Stimulated activated memory B cell treated with anti-CD40 and anti-IgM and Interleukin-4, amounts not matched to agents 10 μg/mL and 1 μg/mL and 100 μg/mL, for 72 hours (primary cell): ENCODE data around the gene IFT22.
"Not testable (repeated sequence)": the region's sequence is repeated elsewhere in the genome, so short reads cannot be mapped to it uniquely, and the experiment has no call there.

Experiments
- ATAC-seq: fragments of 150-1000 bp; cut with Tn5 transposase; 2 replicates; pipeline ENCODE4 v1.10.0; 2021
- H3K27ac Mint-ChIP-seq: one replicate; pipeline ENCODE4 v1.8.0; 2022; ENCODE audit warnings: mild to moderate bottlenecking, mixed read lengths
- H3K27me3 Mint-ChIP-seq: one replicate; pipeline ENCODE4 v1.8.0; 2022; ENCODE audit warnings: mixed read lengths
- H3K36me3 Mint-ChIP-seq: one replicate; pipeline ENCODE4 v1.8.0; 2022; ENCODE audit warnings: mixed read lengths
- H3K4me1 Mint-ChIP-seq: one replicate; pipeline ENCODE4 v1.8.0; 2022; ENCODE audit warnings: mixed read lengths
- H3K4me3 Mint-ChIP-seq: one replicate; pipeline ENCODE4 v1.8.0; 2022; ENCODE audit warnings: mild to moderate bottlenecking, moderate library complexity, mixed read lengths
- H3K9me3 Mint-ChIP-seq: one replicate; pipeline ENCODE4 v1.8.0; 2022; ENCODE audit warnings: mixed read lengths

Gene IFT22

GRCh38 chr7:101321491-101322401, at the start of gene IFT22:
TSS of gene IFT22 (minus strand) at chr7:101321812. CDS start at chr7:101321709, 103 bp downstream.
- Mint-ChIP-seq H3K4me3 (peak within 1 kb of the TSS; percentile 83), H3K27me3 (no peaks in the 10 kb centered on the region), H3K36me3 (no peaks in the 10 kb centered on the region), H3K27ac (peak within 1 kb of the TSS; percentile 74), H3K4me1 (peaks cover 17% of the 10 kb centered on the region), H3K9me3 (no peaks in the 10 kb centered on the region)
- peak; percentile 98 for ATAC-seq

DNA sequence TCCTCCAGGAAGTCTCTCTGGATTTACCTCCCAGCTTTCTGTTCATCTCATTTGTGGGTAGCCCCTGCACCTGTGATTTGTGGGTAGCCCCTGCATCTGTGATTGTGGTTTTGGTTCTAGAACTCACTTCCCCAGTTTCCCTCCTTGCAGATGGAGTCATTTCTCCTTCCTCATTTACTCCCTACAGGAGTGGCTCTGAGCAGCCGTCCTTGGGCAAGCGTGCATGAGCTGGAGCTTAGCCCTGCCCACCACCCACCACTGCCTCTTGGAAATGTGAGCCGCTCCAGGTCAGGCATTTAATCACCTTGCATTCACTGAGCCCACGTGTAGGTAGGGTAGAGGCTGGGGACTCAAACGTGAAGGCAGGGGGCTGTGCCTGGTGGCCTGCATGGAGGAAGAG, 49.2 kb upstream of the IFT22 start:
- peak; percentile 51 for ATAC-seq
- H3K36me3 Mint-ChIP-seq, result no peaks in the 10 kb centered on the region
- peaks cover 4% of the 10 kb centered on the region for H3K9me3 Mint-ChIP-seq
- H3K27me3 Mint-ChIP-seq, result peaks cover 49% of the 10 kb centered on the region
- H3K4me1 Mint-ChIP-seq, result peaks cover 10% of the 10 kb centered on the region
- no peak overlapping the region for H3K4me3 Mint-ChIP-seq
- no peak overlapping the region for H3K27ac Mint-ChIP-seq

DNA sequence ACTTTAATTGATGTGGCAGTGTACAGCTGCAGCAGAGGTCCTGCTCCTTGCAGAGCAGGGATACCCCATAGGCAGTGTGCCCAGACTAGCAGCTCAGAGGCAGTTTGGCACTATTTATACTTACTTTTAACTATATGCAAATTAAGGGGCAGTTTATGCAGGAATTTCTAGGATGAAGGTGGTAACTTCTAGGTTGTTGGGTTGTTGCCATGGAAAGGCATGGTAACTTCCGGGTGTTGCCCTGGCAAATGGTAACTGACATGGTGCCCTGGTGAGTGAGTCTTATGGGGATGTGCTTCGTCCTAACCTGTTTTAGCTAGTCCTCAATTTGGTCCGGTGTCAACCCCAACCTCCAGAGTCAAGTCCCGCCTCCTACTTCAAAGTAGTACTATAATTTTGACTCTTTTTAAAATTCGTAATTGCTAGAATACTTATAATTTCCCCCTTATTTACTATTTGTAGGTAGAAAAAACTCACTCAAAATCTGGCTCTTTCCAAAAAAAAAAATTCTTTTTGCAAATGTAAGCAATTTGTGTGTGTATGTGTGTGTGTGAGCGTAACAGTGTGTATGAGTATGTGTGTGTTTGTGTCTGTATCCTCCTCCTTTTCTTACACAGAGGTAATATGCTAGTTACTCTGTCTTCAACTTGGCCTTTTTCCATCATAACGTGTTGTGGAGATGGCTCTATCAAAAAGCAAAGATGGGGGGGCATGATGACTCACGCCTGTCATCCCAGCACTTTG, 47.0 kb upstream of the IFT22 start:
- peaks cover 28% of the 10 kb centered on the region for H3K4me1 Mint-ChIP-seq
- peaks cover 57% of the 10 kb centered on the region for H3K27me3 Mint-ChIP-seq

DNA sequence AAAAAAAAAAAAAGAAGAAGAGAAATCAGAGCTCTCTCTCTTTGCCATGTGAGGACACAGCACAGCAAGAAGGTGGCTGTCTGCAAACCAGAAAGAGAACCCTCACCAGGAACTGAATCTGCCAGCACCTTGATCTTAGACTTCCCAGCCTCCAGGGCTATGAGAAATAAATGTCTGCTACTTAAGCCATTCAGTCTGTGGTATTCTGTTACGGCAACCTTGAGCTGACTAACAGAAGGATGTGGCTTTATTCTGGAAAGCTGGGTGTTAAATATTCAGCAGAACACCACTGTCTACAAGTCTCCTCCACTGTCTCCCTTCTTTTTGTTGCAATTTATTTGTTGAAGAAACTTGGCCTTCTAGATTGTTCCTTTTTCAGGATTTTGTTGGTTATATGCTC, 46.1 kb upstream of the IFT22 start:
- Mint-ChIP-seq H3K27ac (no peak overlapping the region), H3K4me1 (peaks cover 28% of the 10 kb centered on the region), H3K4me3 (no peak overlapping the region), H3K27me3 (peaks cover 54% of the 10 kb centered on the region), H3K9me3 (peaks cover 4% of the 10 kb centered on the region), H3K36me3 (no peaks in the 10 kb centered on the region)
- ATAC-seq, result no peak

More for the DNA sequence above, 47.0 kb upstream of the IFT22 start:
- Mint-ChIP-seq H3K9me3 (peaks cover 4% of the 10 kb centered on the region), H3K4me3 (no peak overlapping the region), H3K27ac (no peak overlapping the region), H3K36me3 (no peaks in the 10 kb centered on the region)
- ATAC-seq, result no peak

- H3K27me3 Mint-ChIP-seq, result peaks cover 47% of the 10 kb centered on the region
- H3K27ac Mint-ChIP-seq, result no peak overlapping the region
- H3K36me3 Mint-ChIP-seq, result no peaks in the 10 kb centered on the region
- no peak for ATAC-seq
- peaks cover 4% of the 10 kb centered on the region for H3K9me3 Mint-ChIP-seq
- H3K4me3 Mint-ChIP-seq, result no peak overlapping the region
- H3K4me1 Mint-ChIP-seq, result peaks cover 26% of the 10 kb centered on the region
These were observed 44.3 kb upstream of the IFT22 start for GRCh38 chr7:101365956-101366355.

DNA sequence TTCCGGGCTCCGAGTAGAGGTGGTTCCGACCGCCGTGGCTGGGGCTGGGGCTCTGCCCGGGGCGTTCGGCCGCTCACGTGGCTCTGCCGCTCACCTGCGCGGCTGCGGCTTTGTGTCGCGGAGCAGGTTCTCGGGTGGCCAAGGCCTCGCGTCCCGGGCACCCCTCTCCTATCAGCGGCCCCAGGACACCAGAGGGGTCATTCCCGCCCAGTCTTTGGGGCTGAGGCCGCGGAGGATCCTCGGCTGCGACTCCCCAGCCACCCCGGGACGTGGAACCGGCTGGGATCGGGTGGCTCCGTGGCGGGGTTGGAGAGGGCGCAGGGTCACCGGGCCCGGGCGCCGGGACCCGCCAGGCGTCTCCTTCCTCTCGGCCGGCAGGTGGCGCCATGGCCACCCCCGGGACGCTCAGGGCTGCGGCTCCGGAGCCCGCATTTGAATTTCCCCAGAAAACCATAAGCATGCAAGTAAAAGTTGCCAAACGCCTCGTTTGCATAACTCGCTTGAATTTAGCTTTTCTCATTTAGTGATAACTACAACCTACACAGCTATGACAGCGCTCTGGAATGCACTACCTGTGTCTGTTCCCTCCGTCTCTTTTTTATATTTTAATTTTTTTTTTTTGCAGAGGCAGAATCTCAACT, 42.2 kb upstream of the IFT22 start:
- Mint-ChIP-seq H3K4me3 (peak overlapping the region; percentile 36), H3K27ac (no peak overlapping the region), H3K4me1 (peaks cover 19% of the 10 kb centered on the region), H3K36me3 (no peaks in the 10 kb centered on the region), H3K9me3 (peaks cover 4% of the 10 kb centered on the region), H3K27me3 (peaks cover 39% of the 10 kb centered on the region)
- peak; percentile 94 for ATAC-seq

DNA sequence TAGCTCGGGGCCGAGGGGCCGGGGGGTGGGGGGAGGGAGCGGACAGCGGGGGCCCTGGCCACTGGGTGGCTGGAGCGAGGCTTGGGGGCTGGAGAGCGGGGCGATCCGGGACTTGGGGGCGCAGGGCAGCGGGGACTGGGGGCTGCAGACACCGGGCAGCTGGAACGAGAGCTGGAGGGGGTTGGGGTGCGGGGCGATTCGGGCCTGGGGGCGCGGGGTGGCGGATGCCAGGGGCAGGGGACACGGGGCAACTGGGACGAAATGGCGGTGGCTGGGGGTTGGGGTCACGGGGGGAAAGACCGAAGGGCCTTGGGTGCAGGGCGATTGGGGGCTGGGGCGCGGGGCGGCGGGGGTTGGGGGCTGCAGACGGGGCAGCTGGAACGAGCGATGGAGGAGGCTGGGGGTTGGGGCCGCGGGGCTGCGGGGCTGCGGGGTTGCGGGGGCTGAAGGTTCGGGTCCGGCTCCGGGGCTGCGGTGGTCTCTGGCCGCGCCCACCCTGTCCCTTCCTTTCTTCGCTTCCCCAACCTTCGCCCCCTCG, 41.7 kb upstream of the IFT22 start:
- peaks cover 4% of the 10 kb centered on the region for H3K9me3 Mint-ChIP-seq
- ATAC-seq, result peak; percentile 10
- H3K4me3 Mint-ChIP-seq, result no peak overlapping the region

GRCh38 chr7:101362334-101363195, 41.0 kb upstream of the IFT22 start, which contains the start of gene COL26A1:
TSS of gene COL26A1 (plus strand) at chr7:101362875. CDS start at chr7:101363033, 158 bp downstream.
- Mint-ChIP-seq H3K27me3 (peaks cover 40% of the 10 kb centered on the region), H3K9me3 (no peaks in the 10 kb centered on the region), H3K4me1 (peaks cover 19% of the 10 kb centered on the region), H3K4me3 (no peak within 1 kb of the TSS), H3K36me3 (no peaks in the 10 kb centered on the region), H3K27ac (no peak within 1 kb of the TSS)
- peak; percentile 6 for ATAC-seq

More for the DNA sequence above, 41.7 kb upstream of the IFT22 start:
- H3K4me1 Mint-ChIP-seq, result peaks cover 19% of the 10 kb centered on the region
- peaks cover 39% of the 10 kb centered on the region for H3K27me3 Mint-ChIP-seq
- no peak overlapping the region for H3K27ac Mint-ChIP-seq
- no peaks in the 10 kb centered on the region for H3K36me3 Mint-ChIP-seq

GRCh38 chr7:101357433-101357832, 35.8 kb upstream of the IFT22 start:
- ATAC-seq, result no peak
- Mint-ChIP-seq H3K36me3 (no peaks in the 10 kb centered on the region), H3K27me3 (peaks cover 26% of the 10 kb centered on the region), H3K27ac (no peak overlapping the region), H3K4me3 (no peak overlapping the region), H3K9me3 (no peaks in the 10 kb centered on the region), H3K4me1 (no peaks in the 10 kb centered on the region)

DNA sequence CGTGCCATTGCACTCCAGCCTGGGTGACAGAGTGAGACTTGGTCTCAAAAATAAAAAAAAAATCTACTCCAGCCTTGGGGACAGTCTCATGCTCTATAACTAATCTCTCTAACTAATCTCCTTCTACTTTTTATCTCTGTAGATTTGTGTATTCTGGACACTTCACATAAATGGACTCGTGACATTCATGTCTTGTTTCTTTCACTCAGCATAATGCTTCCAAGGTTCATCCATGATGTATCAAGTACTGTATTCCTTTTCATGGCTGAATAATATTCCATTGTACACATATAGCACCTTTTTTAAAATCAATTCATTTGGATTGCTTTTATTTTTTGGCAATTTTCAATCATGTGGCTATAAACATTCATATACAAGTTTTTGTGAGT, 31.3 kb upstream of the IFT22 start:
- no peaks in the 10 kb centered on the region for H3K36me3 Mint-ChIP-seq
- no peaks in the 10 kb centered on the region for H3K4me1 Mint-ChIP-seq
- H3K27ac Mint-ChIP-seq, result no peak overlapping the region
- no peaks in the 10 kb centered on the region for H3K9me3 Mint-ChIP-seq
- H3K27me3 Mint-ChIP-seq, result peaks cover 39% of the 10 kb centered on the region
- ATAC-seq, result no peak
- no peak overlapping the region for H3K4me3 Mint-ChIP-seq

GRCh38 chr7:101349300-101349699, 27.7 kb upstream of the IFT22 start:
- H3K27ac Mint-ChIP-seq, ATAC-seq, H3K4me3 Mint-ChIP-seq, H3K9me3 Mint-ChIP-seq, H3K36me3 Mint-ChIP-seq, H3K4me1 Mint-ChIP-seq: not testable (repeated sequence)
- peaks cover 30% of the 10 kb centered on the region for H3K27me3 Mint-ChIP-seq

DNA sequence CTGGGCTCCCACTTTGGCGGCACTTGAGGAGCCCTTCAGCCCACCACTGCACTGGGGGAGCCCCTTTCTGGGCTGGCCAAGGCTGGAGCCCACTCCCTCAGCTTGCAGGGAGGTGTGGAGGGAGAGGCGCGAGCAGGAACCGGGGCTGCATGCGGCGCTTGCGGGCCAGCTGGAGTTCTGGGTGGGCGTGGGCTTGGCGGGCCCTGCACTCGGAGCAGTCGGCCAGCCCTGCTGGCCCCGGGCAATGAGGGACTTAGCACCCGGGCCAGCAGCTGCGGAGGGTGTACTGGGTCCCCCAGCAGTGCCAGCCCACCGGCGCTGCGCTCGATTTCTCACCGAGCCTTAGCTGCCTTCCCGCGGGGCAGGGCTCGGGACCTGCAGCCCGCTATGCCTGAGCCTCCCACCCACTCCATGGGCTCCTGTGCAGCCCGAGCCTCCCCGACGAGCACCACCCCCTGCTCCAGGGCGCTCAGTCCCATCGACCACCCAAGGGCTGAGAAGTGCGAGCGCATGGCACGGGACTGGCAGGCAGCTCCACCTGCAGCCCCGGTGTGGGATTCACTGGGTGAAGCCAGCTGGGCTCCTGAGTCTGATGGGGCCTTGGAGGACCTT, 26.9 kb upstream of the IFT22 start:
- not testable (repeated sequence) for ATAC-seq, H3K36me3 Mint-ChIP-seq, H3K9me3 Mint-ChIP-seq, H3K4me1 Mint-ChIP-seq, H3K4me3 Mint-ChIP-seq, H3K27ac Mint-ChIP-seq
- peaks cover 30% of the 10 kb centered on the region for H3K27me3 Mint-ChIP-seq

DNA sequence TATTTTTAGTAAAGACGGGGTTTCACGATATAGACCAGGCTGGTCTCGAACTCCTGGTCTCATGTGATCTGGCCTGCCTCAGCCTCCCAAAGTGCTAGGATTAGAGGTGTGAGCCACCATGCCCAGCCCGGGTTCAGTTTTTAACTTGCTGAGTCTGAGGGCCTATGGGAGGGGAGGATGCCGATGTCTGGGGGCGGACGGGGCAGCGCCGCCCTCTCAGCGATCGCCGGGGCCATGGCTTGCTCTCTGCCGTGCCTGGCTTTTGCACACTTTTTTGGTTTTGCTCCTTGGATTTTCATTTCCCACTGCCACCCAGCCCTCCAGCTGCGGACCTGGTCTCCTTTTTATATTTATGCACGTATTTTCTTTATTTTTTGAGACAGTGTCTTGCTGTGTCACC, 25.9 kb upstream of the IFT22 start:
- peaks cover 30% of the 10 kb centered on the region for H3K27me3 Mint-ChIP-seq
- no peak overlapping the region for H3K27ac Mint-ChIP-seq
- no peaks in the 10 kb centered on the region for H3K4me1 Mint-ChIP-seq
- no peak for ATAC-seq
- H3K36me3 Mint-ChIP-seq, result no peaks in the 10 kb centered on the region
- H3K9me3 Mint-ChIP-seq, result no peaks in the 10 kb centered on the region
- no peak overlapping the region for H3K4me3 Mint-ChIP-seq

DNA sequence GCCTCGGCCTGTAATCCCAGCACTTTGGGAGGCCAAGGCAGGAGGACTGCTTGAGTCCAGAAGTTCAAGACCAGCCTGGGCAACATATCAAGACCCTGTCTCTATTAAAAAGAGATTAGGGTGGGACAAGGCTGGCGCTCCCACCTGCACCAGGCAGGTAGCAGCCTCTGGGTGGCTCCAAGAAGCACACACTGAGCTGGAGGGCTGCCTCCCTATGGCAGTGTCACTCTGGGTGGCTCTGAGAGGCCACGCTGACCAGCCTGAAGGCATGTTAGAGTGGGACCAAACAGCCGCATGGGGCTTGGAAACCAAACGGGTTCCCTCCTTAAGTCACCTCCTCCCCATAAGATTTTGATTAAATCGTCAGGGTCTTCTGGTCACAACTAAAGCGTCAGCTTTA, 21.3 kb upstream of the IFT22 start:
- H3K9me3 Mint-ChIP-seq, result no peaks in the 10 kb centered on the region

More for the DNA sequence above, 21.3 kb upstream of the IFT22 start:
- Mint-ChIP-seq H3K4me1 (no peaks in the 10 kb centered on the region), H3K27me3 (peaks cover 34% of the 10 kb centered on the region), H3K27ac (no peak overlapping the region), H3K4me3 (no peak overlapping the region), H3K36me3 (no peaks in the 10 kb centered on the region)
- no peak for ATAC-seq
